NCI-H146 (cell line): ENCODE data around the gene ZDHHC24.

ENCODE experiments used
- DNase-seq: peaks from one replicate; lab custom pipeline; 2025; lab: John Stamatoyannopoulos, UW

The ZDHHC24 gene

DNA sequence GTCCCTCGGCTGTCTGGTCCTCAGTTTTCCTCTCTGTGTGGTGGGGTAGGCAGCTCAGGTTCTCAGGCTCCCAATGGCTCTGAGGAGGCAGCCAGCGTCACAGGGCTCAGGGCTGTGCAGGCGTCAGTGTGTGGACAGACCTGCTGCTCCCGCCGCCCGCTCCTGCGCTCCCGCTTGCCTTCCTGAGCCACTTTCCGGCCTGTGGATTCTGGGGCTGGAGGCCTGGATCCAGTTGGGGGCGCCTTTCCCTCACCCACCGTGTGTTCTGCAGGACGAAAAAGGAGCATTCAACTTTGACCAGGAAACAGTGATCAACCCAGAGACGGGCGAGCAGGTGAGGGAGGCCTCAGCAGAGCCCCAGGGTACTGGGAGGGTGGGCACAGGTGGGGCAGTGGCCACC lies 50.9 kb downstream of the ZDHHC24 start:
- no peak for DNase-seq

DNA sequence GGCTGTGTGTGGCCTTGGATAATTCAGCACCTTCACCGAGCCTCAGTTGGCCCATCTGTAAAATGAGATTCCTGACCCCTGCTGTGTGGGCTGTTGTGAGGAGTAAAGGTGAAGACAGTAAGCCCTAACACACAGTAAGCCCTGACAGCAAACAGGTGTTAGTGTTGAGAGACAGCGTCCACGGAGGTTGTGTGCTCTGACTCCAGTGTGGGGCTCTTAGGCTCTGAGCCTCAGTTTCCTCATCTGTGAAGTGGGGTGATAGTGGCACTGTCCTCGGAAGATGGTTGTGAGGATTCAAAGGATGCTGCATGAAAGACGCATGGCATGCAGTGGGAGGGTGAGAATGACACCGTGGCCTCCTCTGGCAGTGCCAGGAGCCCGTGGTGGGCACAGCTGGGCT lies 51.4 kb downstream of the ZDHHC24 start:
- no peak for DNase-seq

GRCh38 chr11:66493130-66493529 lies 52.7 kb downstream of the ZDHHC24 start:
- no peak for DNase-seq

GRCh38 chr11:66492161-66492865 lies 53.5 kb downstream of the ZDHHC24 start:
- DNase-seq, result no peak

- DNase-seq, result no peak
These were observed 54.4 kb downstream of the ZDHHC24 start for GRCh38 chr11:66491315-66491935.

DNA sequence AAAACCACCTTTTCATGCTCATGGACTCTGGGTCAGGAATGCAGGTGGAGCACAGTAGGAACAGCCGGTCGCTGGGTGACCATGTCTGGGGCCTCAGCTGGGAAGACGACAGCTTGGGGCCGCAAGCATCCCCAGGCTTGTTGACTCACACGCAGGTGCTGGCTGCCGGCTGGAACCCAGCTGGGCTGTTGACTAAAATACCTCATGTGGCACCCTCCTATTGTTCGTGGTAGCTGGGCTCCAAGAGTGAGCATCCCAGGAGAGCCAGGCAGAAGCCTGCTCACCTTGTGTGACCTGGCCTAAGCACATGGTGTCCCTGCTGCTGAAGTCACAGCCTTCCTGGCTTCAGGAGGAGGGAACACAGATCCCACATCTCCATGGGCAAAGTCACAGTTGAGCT lies 56.2 kb downstream of the ZDHHC24 start:
- peak; percentile 99 for DNase-seq

GRCh38 chr11:66488957-66489356 lies 56.9 kb downstream of the ZDHHC24 start:
- DNase-seq, result peak; percentile 66

DNA sequence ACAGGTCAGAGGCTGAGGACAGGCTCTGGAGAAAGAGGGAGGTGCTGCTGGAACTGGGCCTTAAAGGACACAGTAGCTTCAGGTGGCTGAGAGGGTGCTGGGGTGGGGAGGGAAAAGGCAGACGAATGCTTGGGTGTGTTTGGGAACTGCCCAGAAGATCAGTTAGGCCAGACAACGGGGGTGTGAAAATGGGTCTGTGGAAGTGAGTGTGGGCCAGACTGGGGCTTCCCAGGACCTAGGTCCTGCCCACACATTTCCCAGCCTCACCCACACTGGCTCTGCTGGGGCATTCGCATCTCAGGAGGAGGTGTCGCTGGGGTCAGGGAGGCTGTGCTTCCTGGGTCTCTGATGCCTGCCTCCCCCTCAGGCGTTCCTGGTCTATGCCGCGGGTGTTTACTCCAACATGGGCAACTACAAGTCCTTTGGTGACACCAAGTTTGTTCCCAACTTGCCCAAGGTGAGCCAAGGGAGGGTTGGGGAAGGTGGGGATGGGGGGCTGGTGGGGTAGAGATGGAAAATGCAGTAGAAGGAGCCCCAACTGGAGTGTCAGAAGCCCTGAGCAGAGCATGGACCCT lies 61.0 kb downstream of the ZDHHC24 start:
- no peak for DNase-seq

DNA sequence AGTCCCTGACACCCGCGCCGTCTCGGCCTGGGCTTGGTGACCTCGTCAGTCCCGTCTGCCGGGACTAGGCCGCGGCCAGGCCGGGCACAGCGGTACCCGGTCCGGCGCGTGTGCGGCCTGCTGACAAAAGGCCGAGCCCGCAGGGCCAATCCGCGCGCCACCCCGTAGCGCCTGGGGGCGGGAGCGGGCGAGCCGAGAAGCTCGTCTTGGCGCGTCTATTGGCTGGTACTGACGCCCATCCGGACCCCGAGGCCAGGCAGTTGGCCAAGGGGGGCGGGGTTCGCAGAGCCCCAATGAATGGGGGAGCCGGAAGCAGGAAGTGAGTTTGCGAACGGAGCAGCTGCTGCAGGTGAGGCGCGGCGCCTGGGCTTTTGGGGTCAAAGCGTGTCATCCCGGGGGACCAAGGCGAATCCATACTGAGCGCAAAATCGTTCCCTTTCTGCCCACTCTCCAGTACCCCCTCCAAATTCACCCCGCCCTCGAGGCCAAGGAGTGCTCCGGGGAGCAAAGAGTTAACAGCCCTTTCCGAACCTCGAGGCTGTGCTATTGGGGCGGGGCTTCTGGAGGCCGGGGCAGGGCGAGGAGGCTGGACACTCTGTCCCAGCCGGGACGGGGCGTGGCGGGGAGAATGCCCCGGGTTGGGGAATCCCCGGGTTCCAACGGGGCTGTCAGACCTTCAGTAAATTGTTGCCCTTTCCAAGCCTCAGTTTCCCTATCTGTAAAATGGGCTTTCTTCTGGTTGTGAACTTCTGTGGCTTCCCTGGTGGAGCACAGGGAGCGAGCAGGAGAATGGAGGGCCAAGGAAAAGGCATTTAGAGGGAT lies 65.5 kb downstream of the ZDHHC24 start, which contains the start of gene DPP3:
Gene DPP3 (plus strand): TSS at position 318 of the 822 bp plus-strand sequence. CDS start 1,767 bp downstream, outside the sequence.
- DNase-seq, result peak; percentile 98

DNA sequence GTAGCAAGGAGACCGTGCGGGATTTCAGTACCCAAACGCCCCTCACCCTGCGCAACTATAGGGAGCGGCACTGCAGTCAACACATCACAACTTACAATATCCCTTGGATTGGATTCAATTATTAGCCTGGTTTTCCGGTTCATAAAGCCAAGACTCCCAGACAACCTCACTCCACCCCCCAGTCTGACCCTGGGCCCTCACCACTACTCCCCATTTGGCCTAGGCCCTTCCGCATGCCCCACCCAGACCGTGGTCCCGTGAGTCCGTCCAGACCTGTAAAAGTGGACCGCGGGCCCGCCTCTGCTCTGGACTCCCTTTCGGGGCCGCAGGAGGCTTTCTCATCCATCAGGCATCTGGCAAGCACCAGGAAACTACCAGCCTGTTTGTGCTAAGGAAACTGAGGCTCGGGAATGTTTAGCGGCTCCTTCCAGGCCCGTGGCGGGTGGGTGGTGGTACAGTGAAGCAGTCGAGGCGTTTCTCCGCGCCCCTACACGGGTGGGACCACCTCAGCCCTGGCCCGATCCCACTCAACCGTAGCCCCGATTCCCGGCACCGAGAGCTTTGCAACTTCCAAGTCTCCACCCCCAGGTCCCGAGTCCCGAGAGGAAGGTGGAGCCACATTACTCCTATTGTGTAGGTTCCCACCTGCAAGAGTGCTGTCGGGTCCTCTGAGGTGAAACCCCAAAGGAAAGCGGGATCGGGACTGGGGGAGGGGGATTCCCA lies 66.3 kb downstream of the ZDHHC24 start:
- DNase-seq, result peak; percentile 89

DNA sequence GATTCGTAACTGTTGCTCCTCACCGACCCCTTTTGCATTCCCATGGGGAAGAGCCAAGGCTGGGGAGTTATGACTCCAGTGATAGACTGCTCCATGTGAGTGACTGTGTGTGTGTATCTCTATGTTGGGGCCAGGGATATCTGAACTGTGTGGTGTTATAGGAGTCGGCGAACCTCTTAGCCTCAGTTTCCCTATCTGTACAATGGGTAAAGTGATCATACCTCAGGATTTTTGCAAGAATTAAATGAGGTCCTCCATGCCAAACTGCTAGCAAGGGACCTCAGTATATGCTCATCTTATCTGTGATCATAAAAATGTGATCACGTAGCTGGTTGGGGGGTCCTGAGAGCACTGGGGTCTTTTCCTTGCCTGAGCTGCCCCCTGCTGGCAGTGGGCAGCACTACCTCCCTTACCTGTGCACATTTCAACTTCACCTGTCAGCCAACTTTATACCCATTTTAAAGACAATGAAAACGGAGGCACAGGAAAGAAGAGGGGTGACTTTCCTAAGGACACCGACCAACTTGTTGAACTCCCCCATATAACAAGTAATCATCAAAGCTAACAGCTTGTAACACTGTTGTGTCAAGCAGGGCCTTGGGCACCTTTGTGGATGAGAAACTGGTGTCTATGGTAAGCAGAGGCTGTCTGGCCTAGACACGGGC lies 67.0 kb downstream of the ZDHHC24 start:
- DNase-seq, result peak; percentile 27

GRCh38 chr11:66477263-66478201 lies 68.3 kb downstream of the ZDHHC24 start:
- DNase-seq, result no peak

DNA sequence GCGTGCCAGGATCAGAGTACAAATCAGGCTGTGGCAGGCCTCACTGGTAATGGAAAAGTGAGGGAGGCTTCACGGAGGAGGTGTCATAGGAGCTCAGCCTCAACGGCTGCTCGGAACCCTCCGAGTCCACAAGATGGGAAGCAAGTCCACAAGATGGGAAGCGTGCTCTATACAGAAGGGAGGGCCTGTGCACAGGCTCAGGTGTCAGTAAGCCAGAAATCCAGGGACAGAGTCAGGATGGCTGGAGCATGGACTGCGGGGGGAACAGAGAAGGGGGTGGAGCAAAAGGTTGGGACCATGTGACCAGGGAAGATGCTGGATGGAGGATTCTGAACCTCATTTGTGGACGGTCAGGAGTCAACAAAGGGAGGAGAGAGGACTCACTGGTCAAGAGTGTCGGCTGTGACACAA lies 69.0 kb downstream of the ZDHHC24 start:
- DNase-seq, result no peak

- DNase-seq, result no peak
These were observed 69.5 kb downstream of the ZDHHC24 start for GRCh38 chr11:66476173-66476840.

GRCh38 chr11:66475349-66476172 lies 70.3 kb downstream of the ZDHHC24 start:
- peak; percentile 15 for DNase-seq

- no peak for DNase-seq
These were observed 72.0 kb downstream of the ZDHHC24 start for GRCh38 chr11:66473608-66474515.

DNA sequence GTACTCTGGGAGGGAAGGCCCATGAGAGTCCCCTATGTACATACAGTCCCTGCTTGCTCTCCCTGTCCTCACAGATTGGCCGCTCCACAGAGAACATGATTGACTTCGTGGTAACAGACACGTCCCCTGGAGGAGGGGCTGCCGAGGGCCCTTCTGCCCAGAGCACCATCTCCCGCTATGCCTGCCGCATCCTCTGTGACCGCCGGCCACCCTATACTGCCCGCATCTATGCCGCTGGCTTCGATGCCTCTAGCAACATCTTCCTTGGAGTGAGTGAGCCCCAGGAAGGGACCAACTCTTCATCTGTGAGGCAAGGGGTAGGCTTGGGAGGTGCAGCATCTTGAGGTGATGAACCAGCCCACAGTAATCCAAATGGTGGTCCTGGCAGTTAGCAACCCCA lies 72.7 kb downstream of the ZDHHC24 start:
- DNase-seq, result no peak

GRCh38 chr11:66472054-66472453 lies 73.8 kb downstream of the ZDHHC24 start:
- DNase-seq, result no peak
